Measurements from ENCODE around the gene CDK3.

DNA sequence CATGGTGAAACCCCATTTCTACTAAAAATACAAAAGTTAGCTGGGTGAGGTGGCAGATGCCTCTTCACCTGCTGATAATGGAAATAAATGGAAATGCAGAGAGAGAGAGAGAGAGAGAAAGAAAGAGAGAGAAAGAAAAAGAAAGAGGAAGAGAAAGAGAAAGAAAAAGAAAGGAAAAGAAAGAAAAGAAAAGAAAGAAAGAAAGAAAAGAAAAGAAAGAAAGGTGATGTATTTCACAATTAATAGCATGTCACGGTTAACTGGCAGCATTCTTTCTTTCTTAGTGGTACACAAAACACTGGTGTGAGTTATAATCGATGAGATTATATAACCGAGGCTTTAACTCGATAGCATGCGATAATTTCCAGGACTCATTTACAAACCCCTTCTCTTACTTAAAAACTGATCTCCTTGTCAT, 24.9 kb upstream of the CDK3 start:
- TF ChIP-seq TBP (optimal IDR thresholded peaks at IDR 0.05; ENCODE audit: low read depth, low read length), result no peak
- TF ChIP-seq SRSF9 (IDR thresholded peaks at IDR 0.05; ENCODE audit: borderline replicate concordance, low read depth, low read length), result no peak
- TF ChIP-seq RB1 (IDR thresholded peaks at IDR 0.05; ENCODE audit: low read depth), result no peak
- TF ChIP-seq, protein P1, sequence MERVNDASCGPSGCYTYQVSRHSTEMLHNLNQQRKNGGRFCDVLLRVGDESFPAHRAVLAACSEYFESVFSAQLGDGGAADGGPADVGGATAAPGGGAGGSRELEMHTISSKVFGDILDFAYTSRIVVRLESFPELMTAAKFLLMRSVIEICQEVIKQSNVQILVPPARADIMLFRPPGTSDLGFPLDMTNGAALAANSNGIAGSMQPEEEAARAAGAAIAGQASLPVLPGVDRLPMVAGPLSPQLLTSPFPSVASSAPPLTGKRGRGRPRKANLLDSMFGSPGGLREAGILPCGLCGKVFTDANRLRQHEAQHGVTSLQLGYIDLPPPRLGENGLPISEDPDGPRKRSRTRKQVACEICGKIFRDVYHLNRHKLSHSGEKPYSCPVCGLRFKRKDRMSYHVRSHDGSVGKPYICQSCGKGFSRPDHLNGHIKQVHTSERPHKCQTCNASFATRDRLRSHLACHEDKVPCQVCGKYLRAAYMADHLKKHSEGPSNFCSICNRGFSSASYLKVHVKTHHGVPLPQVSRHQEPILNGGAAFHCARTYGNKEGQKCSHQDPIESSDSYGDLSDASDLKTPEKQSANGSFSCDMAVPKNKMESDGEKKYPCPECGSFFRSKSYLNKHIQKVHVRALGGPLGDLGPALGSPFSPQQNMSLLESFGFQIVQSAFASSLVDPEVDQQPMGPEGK (CRISPR knock-in tag; IDR thresholded peaks at IDR 0.05; ENCODE audit: borderline replicate concordance), result no peak
- no peak for TF ChIP-seq SIN3A (IDR thresholded peaks at IDR 0.05; ENCODE audit: borderline replicate concordance in 2 of 2, control insufficient read depth in 1 of 2, low read depth in 2 of 2, low read length in 2 of 2)
- no peak for TF ChIP-seq CEBPG (CRISPR knock-in tag; IDR thresholded peaks at IDR 0.05)
- no peak for TF ChIP-seq CEBPG (tag; conservative IDR thresholded peaks at IDR 0.05 in 1 of 2, IDR thresholded peaks at IDR 0.05 in 1 of 2)
- TF ChIP-seq, protein P2, sequence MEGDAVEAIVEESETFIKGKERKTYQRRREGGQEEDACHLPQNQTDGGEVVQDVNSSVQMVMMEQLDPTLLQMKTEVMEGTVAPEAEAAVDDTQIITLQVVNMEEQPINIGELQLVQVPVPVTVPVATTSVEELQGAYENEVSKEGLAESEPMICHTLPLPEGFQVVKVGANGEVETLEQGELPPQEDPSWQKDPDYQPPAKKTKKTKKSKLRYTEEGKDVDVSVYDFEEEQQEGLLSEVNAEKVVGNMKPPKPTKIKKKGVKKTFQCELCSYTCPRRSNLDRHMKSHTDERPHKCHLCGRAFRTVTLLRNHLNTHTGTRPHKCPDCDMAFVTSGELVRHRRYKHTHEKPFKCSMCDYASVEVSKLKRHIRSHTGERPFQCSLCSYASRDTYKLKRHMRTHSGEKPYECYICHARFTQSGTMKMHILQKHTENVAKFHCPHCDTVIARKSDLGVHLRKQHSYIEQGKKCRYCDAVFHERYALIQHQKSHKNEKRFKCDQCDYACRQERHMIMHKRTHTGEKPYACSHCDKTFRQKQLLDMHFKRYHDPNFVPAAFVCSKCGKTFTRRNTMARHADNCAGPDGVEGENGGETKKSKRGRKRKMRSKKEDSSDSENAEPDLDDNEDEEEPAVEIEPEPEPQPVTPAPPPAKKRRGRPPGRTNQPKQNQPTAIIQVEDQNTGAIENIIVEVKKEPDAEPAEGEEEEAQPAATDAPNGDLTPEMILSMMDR (IDR thresholded peaks at IDR 0.05 in 2 of 3, conservative IDR thresholded peaks at IDR 0.05 in 1 of 3; ENCODE audit: insufficient read depth in 2 of 3, low read depth in 1 of 3, low read length in 3 of 3), result no peak

Data from K562 (cell line).